ENCODE measurements around the gene TRPM2. TPM values are rescaled to one million over a fixed set of nuclear protein-coding genes. Genes with fewer than 3 reads are reported as not detected.

The TRPM2 gene
- total RNA-seq, 1 donor from 2014 or later: 3.9 TPM

- DNase-seq (no peak), ATAC-seq (ENCODE audit: low read depth) (no peak)
- ChIA-PET CTCF (no interaction called here), POLR2A (interaction anchor here (0.7 kb wide), 1 partner anchor 14 kb away, joined by 3 read pairs; the partner anchor contains the start of gene CFAP410)
- H3K27me3 Mint-ChIP-seq: no peaks in the 10 kb centered on the region
- peaks cover 34% of the 10 kb centered on the region for H3K36me3 Mint-ChIP-seq (ENCODE audit: low read depth)
- no peaks in the 10 kb centered on the region for H3K4me1 Mint-ChIP-seq
- H3K27ac Mint-ChIP-seq: no peak overlapping the region
- no peak overlapping the region for H3K4me3 Mint-ChIP-seq
- TF ChIP-seq CTCF (IDR thresholded peaks at IDR 0.05): no peak
- intact Hi-C loops (cut with micrococcal nuclease): no loop called here
- H3K9me3 Mint-ChIP-seq: no peaks in the 10 kb centered on the region
Observed at GRCh38 chr21:44325386-44326271, 27.8 kb upstream of the TRPM2 start.

DNA sequence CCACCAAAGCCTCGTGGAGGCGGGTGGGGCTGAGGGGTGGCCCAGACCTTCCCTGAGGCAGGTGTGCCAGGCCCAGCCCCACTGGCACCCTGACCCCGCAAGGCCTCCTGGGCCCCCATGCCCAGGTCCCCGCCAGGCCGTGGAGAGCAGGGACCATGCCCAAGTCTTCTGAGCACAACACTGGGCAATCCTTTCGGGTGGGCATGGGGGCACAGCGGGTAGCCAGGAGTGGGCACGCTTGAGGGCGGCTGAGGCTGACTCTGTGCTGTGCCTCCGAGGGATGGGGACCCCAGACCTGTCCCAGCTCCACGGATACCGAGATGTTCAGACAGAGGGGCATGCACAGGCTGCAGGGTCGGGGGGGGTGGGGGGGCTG is 27.2 kb upstream of the TRPM2 start:
- H3K27me3 Mint-ChIP-seq: no peaks in the 10 kb centered on the region
- intact Hi-C loops (cut with micrococcal nuclease): no loop called here
- ATAC-seq (ENCODE audit: low read depth): no peak
- H3K36me3 Mint-ChIP-seq (ENCODE audit: low read depth): peaks cover 34% of the 10 kb centered on the region
- no peak overlapping the region for H3K27ac Mint-ChIP-seq
- ChIA-PET POLR2A (interaction anchor here (0.7 kb wide), 1 partner anchor 13 kb away, joined by 3 read pairs; the partner anchor contains the start of gene CFAP410), CTCF (no interaction called here)
- DNase-seq: no peak
- H3K4me1 Mint-ChIP-seq: no peaks in the 10 kb centered on the region
- TF ChIP-seq CTCF (IDR thresholded peaks at IDR 0.05): no peak
- H3K9me3 Mint-ChIP-seq: no peaks in the 10 kb centered on the region
- H3K4me3 Mint-ChIP-seq: no peak overlapping the region

DNA sequence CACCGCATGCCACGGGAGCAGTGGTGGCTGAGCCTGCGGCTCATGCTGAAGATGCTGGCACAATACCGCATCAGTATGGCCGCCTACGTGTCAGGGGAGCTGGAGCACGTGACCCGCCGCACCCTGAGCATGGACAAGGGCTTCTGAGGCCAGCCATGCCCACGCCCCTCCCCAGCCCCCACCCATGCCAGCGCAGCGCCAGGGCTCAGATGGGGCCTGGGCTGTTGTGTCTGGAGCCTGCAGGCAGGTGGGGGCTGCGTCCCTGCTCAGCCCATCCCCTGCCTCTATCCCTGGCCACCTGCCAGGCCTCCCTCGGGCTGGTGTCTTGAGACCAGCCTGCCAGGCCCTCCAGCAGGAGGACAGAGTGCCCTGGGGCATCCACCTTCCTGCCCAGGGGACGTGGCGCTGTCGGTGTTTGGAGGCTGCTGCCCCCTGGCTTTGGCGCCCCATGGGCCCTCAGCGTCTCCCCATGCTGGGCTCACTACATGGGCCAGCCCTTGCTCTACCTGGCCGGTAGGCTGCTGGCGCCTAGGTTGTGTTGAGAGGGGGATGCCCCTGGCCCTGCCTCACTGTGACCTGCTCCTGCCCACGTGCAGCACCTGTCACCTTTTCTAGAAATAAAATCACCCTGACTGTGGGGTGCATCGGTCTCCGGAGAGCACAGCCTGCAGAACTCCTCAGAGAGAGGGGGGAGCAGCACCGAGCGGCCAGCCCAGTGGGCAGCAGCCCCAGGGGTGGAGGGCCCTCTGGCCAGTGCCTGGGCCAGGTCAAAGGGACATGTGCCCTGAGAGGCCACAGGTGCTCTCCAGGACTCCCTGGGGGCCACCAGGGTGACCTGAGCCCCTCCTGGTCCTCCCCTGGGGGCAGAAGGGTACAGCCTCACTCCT is 26.5 kb upstream of the TRPM2 start:
- Mint-ChIP-seq H3K27ac (no peak overlapping the region), H3K27me3 (no peaks in the 10 kb centered on the region), H3K36me3 (ENCODE audit: low read depth) (peaks cover 34% of the 10 kb centered on the region), H3K4me3 (no peak overlapping the region), H3K9me3 (no peaks in the 10 kb centered on the region), H3K4me1 (no peaks in the 10 kb centered on the region)
- intact Hi-C loops (cut with micrococcal nuclease): no loop called here
- ChIA-PET POLR2A (interaction anchor here (0.7 kb wide), 1 partner anchor 12 kb away, joined by 3 read pairs; the partner anchor contains the start of gene CFAP410), CTCF (no interaction called here)
- no peak for TF ChIP-seq CTCF (IDR thresholded peaks at IDR 0.05)
- no peak for DNase-seq
- ATAC-seq (ENCODE audit: low read depth): no peak

DNA sequence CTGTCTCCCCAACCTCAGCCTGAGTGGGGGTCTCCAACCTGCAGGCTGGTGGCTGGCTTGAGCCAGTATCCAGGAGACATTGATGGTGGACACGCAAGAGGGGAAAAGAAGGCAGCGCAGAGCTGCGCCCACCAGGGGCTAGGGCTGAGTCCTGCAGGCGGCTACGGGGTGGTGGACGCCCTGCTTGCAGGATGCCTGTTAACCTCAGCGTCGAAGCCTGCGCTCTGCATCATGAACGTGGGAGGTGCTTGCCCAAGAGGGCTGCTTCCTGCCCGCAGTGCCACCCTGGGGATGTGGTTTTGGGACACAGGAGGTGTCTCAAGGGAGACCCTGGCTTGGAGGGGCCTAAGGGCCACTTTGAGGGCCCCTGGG is 25.8 kb upstream of the TRPM2 start:
- Mint-ChIP-seq H3K27ac (no peak overlapping the region), H3K27me3 (no peaks in the 10 kb centered on the region), H3K4me1 (no peaks in the 10 kb centered on the region), H3K4me3 (no peak overlapping the region), H3K9me3 (no peaks in the 10 kb centered on the region), H3K36me3 (ENCODE audit: low read depth) (peaks cover 37% of the 10 kb centered on the region)
- no peak for TF ChIP-seq CTCF (IDR thresholded peaks at IDR 0.05)
- CTCF ChIA-PET: no interaction called here
- ATAC-seq (ENCODE audit: low read depth) (no peak), DNase-seq (no peak)
- POLR2A ChIA-PET: interaction anchor here (2.4 kb wide), 1 partner anchor 11 kb away, joined by 9 read pairs; the partner anchor contains the start of gene CFAP410
- intact Hi-C loops (cut with micrococcal nuclease): no loop called here

All from activated B cell treated with CpG ODN at 0.5 μM for 24 hours (primary cell).